Fibroblast of the aortic adventitia (primary cell): ENCODE results near the gene LGALS7B. TPM values are rescaled to one million over a fixed set of nuclear protein-coding genes. Genes with fewer than 3 reads are reported as not detected.
"Not testable (repeated sequence)": the region's sequence is repeated elsewhere in the genome, so short reads cannot be mapped to it uniquely, and the experiment has no call there.

Experiments used
- DNase-seq: peaks from one replicate; pipeline ENCODE4 v3.0.0-alpha.2; 2010; ENCODE audit warnings: low read depth
- H3K4me3 ChIP-seq: 2 replicates; pipeline ENCODE4 v1.5.1; 2011; ENCODE audit warnings: low read depth, mild to moderate bottlenecking, control low read depth, low read length, moderate library complexity
- CTCF ChIP-seq: IDR thresholded peaks from 2 replicates; pipeline ENCODE4 v1.5.1; 2011; ENCODE audit warnings: mild to moderate bottlenecking, low read length, control low read depth, inconsistent platforms; ENCODE audit not compliant: insufficient read depth
- total RNA-seq: library from RNA; depleted of rRNA; stranded (reverse); fragments of >200 nt; gene quantifications from 2 replicates; pipeline ENCODE4 v1.2.3, GENCODE V29; 2012; ENCODE audit warnings: low replicate concordance

The LGALS7B gene
- total RNA-seq, 1 donor = not detected

GRCh38 chr19:38742906-38743305 lies 46.1 kb upstream of the LGALS7B start:
- no peak overlapping the region for H3K4me3 ChIP-seq
- TF ChIP-seq CTCF = no peak
- DNase-seq = no peak

- TF ChIP-seq CTCF = no peak
- H3K4me3 ChIP-seq = no peak overlapping the region
- no peak for DNase-seq
Observed at GRCh38 chr19:38743394-38744297, 45.4 kb upstream of the LGALS7B start.

GRCh38 chr19:38744298-38744681 lies 44.7 kb upstream of the LGALS7B start, which contains the start of gene CAPN12:
Gene CAPN12 (minus strand): TSS chr19:38744474. CDS start chr19:38744165, 309 bp downstream.
- no peak within 1 kb of the TSS for H3K4me3 ChIP-seq
- DNase-seq = no peak
- TF ChIP-seq CTCF = no peak

GRCh38 chr19:38744874-38745273 lies 44.1 kb upstream of the LGALS7B start:
- no peak for DNase-seq
- no peak for TF ChIP-seq CTCF
- no peak overlapping the region for H3K4me3 ChIP-seq

- H3K4me3 ChIP-seq = no peak overlapping the region
Observed at GRCh38 chr19:38745316-38745715, 43.7 kb upstream of the LGALS7B start.

GRCh38 chr19:38753783-38754182 lies 35.2 kb upstream of the LGALS7B start:
- not testable (repeated sequence) for DNase-seq, H3K4me3 ChIP-seq

More at GRCh38 chr19:38745316-38745715, 43.7 kb upstream of the LGALS7B start:
- DNase-seq = no peak
- no peak for TF ChIP-seq CTCF

GRCh38 chr19:38754196-38754595 lies 34.8 kb upstream of the LGALS7B start:
- not testable (repeated sequence) for DNase-seq, H3K4me3 ChIP-seq

GRCh38 chr19:38759590-38760003 lies 29.4 kb upstream of the LGALS7B start:
- no peak overlapping the region for H3K4me3 ChIP-seq
- no peak for DNase-seq
- no peak for TF ChIP-seq CTCF

- DNase-seq, H3K4me3 ChIP-seq: not testable (repeated sequence)
Observed at GRCh38 chr19:38760805-38761517, 28.0 kb upstream of the LGALS7B start.

- H3K4me3 ChIP-seq = not testable (repeated sequence)
Observed at GRCh38 chr19:38761884-38762389, 27.1 kb upstream of the LGALS7B start.

More at GRCh38 chr19:38761884-38762389, 27.1 kb upstream of the LGALS7B start:
- DNase-seq = not testable (repeated sequence)
